CD4-positive, alpha-beta T cell treated with Interleukin-6 at 100 ng/mL for 8 hours (primary cell): ENCODE results near the gene FNBP1L.
"Not testable (repeated sequence)": the region's sequence is repeated elsewhere in the genome, so short reads cannot be mapped to it uniquely, and the experiment has no call there.

Experiments used
- DNase-seq: peaks from one replicate; pipeline ENCODE4 v3.0.0-alpha.2; 2020; ENCODE audit warnings: mixed read lengths, low spot score

FNBP1L gene

DNA sequence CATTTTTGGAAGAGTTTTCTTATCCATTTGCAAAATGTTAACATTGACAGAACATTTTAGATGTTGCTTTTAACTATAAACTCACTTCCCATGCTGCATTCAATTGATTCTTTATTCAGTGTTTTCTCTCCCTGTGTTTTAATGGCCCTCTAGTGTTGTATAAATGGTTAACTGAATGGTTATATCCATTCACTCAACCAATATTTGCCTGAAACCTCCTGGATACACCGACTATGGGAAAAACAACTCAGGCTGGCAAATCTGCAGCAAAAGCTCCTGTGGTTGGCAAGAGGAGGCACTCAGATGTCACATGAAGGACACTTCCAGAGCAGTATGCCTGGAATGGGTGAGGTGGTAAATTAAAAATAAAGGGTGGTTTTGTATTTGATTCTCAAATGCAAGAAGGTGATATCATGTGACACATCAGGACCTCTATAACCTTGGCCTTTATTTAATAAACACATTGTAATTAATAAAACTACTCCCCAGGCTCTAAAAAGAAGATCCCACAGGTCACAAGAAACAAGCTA is 126.1 kb downstream of the FNBP1L start:
- DNase-seq = no peak

DNA sequence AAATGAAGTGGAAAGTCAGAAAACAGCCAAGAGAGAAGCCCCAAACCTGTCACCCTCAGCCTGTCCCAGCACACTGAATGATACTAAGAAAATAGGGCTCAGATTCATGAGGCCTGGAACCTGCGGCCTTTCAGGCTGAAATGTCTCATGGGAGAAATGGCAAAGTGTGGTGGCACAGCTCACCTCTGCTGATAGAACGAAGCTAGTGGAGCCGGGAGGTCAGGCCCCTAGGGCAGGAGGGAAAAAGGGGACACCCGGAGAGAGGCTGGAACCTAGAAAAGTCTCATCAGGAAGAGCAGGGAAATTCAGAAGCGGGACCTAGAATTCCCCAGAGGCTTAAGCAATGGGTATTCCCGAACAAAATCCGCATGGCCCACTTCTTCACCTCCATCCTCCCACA is 126.6 kb downstream of the FNBP1L start:
- no peak for DNase-seq

DNA sequence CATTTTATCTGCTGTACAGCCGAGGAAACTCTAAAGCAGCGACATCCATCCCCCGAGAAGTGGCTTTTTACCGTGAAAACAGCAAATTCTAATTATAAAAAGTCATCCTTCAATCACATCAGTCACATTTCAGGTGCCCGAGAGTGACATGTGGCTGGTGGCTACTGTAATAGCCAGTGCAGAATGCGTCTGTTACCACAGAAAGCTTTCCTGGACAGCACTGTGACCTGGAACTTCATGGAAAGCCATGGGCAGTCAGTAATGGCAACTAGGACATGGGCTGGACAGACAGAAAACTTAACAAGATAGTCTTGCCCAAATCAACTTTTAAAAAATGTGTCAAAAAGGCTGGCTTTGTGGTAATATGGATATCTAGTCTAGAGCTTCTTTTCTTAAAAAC is 127.1 kb downstream of the FNBP1L start:
- DNase-seq = no peak

DNA sequence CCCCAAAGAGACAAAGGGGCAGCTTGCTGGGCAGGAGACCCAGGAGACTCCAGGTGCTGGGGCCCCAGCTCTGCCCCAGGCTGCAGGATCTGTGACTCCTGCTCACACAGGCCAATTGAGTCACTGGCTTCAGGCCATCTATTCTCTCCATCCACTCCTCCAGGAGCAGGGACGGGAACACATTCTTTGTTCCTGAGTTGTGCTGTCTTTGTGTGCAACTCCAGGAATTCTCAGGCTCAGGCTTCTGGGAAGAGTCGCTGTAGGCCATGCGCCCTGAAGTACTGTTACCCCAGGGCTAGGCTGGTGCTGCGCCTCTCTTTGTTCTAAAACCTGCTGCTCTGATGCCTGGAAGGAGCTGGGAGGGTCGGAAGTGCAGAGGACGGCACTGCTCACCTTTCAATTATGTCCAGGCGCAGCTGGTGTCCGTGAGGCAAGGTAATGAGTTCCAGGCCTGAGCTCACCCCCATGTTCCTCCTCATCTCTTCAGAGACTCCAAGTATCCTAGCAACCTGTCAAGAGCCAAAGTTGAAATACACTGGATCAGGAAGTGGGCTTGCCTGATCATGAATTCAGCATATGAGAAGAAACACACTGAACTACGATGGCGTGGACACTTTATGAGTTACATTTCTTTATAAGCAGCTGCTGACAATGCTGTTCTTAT is 127.8 kb downstream of the FNBP1L start:
- no peak for DNase-seq

DNA sequence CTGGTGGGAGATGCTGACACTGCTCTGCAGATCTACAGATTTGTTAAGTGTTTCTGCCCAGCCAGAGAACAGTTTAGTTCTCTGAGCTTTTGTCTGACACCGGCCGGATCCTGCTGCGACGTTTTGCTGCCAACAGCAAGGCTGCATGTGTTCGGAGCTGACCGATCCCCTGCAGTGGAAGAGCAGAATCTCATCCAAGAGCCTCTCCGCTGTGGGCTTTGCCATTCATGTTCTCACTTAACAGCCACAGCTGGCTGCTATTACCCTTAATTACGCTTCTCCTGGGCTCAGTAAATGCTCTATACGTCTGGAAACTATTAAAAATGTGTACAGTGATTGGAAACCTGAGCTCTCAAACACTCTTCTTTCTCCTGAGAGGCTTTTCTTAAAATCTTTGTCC is 128.4 kb downstream of the FNBP1L start:
- DNase-seq = no peak

DNA sequence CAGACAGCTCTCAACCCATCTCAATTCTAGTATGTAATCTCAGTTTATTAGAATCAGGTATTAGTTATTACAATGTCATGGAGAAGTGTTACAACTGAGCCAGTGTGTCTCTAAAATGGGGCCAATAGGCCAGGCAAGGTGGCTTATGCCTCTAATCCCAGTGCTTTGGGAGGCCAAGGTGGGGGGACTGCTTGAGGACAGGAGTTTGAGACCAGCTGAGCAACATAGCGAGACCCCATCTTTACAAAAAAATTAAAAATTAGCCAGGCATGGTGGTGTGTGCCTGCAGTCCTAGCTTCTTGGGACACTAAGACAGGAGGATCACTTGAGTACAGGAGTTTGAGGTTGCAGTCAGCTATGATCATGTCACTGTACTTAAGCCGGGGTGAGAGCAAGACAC is 128.8 kb downstream of the FNBP1L start:
- no peak for DNase-seq

DNA sequence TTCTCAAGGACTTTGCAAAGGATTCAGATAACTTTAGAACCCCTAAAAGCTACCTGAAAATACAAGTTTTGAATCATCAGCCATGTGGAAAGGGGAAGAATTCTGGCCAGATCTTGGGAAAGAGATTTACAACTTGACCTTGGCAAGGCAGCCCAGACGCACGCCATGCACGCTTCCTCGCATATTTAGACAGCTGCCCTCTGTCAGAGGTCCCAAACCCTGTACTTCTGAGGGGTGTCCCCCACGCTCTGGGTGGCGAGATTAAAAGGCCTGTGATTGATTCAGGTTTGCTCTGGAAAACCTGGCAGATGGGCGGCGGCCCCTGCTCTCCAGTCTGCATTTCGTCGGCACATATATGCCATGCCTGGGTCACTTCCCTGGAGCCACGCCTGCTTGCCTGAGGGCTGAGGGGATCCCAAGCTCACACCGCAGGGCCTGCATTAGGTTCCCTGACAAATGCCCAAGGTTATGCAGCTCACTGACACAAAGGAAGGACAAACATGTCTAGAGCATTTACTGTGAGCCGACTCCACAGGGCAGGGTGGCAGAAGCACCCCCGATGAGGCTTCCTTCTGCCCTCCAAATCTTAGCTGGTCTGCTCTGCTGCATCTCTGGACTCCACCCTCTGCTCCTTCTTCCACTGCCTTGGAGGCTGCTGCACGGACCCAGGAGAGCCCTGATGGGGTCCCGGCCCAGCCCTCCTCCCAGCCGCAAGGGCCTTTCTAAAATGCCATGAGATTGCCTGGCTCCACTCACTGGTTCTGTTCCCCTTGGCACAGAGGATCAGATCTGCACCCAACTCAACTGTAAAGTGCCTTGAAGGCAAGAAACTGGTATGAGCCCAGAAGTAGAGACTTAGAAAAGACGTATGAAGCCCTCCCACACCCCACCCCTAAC is 129.9 kb downstream of the FNBP1L start:
- DNase-seq = no peak

DNA sequence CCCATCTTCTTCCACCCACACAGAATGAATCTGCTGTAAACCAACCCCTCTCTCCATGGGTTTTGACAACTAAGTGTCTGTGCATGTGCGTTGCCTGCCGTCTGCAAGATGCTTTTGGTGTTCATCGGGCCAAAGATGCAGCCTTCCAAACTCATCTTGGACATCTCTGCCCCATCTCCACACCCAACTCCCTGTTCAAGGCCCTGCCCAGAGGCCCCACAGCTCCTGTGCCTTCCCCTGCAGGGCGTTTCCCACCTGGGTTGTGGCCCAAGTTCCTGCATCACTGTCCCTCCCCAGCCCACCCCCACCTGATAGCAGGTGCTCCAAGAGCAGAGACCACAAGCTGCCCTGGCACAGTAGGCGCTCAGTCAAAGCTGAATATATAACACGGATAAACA is 130.5 kb downstream of the FNBP1L start:
- no peak for DNase-seq

DNA sequence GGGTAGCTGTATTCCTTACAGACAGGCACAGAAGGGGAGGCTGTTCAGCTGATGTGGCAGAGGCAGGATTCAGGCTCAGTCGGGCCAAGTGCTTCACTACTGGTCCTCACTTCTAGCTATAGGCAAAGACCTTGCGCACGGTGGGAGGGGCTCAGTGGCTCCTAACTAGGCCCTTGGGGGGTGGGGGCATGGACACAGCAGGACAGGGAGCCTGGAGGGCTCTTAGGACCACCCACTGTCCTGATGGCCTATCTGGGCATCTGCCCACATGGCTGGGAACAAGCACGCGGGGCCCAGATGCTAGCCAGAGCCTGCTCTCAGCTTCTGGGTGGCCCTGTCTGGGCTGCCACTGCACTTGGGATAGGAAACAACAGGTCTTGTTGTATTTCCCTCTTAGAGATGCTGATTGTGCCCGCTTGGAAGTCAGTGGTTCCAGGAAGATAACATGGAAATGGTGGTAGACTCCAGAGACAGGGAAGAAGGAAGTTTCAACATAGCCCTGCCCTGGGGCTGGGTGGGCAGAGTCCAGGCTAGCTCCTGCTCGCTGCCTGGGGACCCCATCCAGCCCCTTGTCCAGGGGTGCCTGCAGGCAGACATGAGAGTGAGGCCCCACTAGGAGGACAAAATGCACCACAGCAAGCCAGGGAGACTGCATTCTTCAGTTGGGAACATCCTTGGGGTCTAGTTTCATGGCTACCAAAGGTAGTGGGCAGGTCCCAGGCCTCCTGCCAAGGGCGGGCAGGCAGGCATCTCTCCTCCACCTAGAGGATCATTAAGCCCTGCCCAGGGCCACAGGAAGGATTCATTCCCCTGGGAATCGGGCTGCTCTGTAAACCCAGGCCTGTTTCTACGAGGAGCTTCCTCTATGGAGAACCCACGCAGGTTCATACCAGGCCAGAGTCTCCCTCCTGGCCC is 131.2 kb downstream of the FNBP1L start:
- no peak for DNase-seq

DNA sequence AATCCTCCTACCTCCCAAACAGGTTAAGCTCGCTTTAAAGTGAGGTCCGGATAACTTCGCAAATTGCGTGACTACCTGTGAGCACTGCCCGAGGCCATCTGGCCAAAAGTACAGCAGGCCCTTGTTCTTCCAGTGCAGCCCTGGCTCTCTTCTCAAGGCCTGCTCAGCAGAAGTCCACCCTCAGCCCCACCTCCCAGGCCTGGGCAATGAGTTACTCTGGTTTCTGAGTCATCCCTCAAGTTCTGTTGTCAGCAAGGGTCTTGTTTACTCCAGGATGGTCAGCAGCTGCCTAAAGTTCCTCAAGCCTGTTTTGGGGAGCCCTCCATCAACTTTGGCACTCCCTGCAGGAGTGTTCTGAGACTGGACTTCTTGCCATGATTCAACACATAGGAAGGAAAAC is 132.0 kb downstream of the FNBP1L start:
- DNase-seq = no peak

DNA sequence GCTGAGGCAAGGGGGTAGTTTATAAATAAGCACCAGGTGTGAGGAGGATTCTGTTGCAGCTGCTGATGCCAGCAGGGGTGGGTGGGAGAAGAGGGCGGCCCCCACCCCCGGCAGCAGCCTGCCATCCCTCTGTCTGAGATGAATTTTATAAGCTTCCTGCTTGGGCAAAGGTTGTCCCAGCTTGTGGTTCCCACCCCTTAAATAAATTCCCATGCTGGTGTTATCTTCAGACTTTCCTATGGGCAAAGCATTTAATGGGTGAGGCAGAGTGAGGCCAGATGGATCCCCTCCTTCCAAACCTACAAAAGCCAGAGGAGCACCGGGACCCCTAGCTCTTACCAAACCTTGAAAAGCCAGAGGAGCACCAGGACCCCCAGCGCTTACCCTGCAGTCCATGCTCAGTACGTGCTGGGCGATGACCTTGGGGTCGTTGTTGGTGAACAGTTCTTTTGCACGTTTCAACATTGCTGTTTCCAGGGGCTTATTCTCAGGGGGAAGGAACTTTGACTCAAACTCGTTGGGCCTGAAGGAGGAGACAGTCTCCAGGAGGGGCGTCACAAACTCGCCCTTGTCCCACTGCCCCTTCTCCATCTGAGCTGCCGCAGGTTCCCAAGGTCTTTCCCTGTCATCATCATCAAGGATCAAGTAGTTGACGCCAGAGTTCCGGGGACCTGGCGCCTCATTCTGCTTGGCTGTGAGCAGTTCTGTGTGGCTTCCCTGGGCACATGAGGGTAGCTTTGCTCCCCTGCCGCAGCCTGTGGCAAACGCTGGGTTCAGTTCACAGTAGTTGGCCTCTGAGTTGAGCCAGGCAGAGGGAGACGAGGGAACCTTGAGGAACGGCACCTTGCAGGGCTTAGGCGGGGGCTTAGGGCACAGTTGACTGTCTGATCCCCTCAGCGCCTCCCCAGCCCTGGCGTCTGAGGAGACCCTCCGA is 134.3 kb downstream of the FNBP1L start:
- DNase-seq = no peak

DNA sequence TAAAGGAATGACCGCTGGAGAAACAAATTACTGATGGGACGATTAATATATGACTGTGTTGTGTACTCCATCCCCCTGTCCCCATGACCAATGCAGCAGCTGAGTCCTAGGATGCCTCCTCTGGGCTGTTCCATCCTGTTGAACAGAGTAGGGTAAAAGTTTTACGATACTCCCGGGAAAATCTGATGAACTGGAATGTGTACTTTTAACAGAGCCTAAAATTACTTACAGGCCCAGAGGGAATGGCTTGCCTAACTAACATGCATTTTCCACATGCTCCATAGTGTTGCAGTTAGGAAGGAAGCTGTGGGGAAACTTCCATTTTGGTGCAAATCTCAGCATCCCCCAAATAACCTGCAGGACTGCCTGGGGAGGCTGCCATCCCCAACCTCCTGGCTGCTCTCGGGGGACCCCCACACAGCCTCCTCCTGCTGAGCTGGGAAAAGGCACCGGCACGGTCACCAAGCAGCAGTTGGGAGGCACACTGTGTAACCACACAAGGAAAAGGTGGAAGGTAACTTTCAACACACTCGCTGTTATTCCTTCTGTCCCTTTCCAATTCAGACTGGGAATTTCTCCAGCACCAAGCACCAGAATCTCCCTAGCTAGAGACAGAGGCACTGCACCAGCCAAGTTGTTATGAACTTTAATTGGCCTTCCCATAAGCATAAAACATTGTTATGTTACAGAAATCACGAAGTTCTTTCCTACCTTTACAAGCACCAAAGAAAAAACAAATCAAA is 136.5 kb downstream of the FNBP1L start:
- DNase-seq = no peak

DNA sequence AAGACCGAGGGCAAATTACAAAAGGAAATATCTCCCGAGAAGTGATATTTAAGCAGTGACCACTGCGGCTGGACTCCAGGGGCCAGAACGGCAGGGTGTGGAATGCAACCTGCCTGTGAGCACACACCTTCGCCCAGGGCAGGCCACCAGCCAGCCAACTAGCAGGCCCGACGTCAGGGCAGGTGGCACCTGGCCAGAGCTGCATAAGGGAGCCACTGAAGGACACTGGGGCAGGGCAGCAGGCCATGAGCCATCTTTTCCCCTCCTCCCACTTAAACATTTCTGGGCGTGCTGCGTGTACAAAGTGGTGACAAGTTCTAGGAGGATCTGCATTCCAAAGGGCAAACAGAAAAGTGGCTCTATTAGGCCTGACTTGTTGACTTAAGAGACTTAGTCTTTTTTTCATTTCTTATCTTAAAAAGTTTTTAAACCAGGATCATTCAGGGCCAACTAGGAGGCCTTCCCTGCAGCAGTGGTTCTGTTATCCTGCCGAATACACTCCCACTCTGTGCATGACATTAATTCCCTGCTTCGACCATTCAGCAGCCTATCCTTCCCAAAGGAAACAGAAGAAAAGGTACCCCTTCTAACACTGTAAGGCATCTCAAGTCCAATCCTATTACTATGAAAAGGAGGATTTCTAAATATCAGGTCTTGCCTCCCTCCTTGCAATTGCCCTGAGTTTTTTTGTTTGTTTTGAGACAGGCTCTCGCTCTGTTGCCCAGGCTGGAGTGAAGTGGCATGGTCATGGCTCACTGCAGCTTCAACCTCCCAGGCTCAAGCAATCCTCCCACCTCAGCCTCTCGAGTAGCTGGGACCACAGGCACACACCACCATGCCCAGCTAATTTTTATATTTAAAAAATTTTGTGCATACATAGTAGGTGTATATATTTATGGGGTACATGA is 137.4 kb downstream of the FNBP1L start:
- DNase-seq = no peak

DNA sequence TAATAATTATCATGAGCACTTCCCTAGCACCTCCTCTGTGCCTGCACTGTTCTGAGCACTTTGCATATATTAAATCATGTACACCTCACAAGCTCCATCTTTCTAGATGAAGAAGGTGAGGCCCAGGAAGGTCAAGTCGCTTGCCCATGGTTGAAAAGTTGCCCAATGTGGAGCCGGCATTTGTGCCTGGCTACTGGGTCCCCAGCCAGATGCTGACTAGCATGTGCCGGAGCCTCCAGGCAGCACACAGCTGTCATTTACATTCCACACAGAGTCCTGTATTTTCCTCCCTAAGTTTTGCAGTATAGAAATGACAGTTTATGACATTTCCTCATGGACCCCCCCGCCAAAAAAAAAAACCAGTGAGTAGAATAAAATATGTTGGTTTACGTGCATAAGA is 139.4 kb downstream of the FNBP1L start:
- no peak for DNase-seq

DNA sequence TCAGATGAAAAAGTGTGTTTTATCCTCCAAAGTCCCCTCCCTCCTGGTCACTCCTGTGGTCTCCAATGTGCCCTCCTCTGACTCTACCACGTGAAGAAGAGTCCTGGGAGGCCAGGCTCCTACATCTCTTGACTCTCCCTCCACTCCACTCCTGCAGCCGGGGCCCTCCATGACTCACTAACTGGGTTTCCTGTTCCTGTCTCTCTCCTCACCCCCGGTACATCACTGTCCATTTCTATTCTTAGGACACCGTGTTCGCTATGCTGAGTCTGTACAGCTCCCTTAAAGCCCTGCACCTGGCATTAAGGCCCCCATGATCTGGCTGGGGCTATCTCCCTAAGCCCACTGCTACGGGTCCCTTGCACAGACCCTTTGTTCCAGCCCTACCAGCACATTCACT is 140.3 kb downstream of the FNBP1L start:
- DNase-seq = no peak

DNA sequence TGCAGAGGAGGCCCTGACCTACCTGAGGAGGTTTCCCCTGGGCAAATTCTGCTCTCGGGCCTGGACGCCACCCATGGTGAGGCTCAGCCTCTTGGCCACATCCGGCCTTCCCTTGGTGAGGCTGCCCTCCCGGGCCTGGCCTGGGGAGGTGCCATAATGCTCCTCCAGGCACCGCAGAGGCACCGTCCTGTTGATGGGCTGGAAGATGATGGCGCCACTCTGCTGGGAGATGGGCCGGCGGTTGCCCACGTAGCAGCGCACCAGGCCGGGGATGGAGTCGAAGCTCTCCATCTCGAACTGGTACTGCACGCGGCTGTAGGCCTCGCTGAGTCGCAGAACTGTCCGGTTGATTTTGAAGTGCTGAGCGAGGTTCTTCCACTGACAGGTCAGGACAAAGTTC is 141.0 kb downstream of the FNBP1L start:
- DNase-seq = no peak

DNA sequence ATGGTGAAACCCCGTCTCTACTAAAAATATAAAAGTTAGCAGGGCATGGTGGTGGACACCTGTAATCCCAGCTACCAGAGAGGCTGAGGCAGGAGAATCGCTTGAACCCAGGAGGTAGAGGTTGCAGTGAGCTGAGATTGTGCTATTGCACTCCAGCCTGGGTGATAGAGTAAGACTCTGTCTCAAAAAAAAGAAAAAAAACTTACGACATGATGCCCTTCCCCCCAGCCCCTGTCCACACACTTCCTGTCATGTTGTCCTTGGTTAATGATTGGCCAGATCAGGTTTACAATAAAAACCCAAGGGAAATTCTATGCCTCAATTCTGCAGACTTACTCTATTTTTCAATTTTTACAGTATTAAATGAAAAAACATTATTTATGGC is 143.4 kb downstream of the FNBP1L start:
- not testable (repeated sequence) for DNase-seq

DNA sequence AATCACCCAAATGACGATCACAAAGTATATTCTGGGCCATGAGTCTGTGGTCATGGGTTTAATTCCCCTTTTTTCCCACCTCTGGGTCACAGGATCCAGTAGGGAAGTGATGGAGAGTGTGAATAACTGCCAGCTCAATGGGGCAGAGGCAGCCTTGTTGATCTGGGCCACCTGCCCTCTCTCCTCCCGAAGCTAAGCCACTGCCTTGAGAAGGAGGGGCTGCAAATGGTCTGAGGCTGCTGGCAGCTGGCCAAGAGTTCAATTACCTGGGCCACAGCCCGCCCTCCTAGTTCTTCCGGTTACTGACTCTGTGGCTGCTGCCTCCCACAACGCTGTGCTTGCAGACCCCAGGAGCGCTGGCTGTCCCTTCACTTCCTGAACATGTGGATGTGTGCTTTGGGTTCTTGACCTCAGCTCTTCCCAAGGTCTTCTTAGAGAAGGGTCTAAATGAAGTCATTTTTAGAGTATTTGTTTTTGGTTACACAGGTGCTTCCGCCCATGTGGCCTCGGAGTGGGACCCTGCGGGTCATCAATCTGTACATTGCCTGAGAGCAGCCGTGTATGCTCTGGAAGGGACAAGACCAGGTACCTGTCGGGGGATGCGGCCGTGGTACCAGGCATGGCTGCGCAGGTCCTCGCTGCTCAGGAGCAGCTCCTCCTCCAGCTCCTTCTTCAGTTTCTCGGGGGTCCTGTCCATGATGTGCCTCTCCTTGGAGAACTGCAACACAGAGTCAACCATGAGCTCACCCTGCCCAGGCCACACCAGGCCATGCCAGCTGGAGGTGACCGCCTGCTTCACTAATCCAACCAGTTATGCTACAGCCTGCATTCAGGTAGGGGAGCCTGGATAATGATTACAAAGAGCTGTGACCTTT is 144.0 kb downstream of the FNBP1L start:
- no peak for DNase-seq
